GM23338 (cell line): ENCODE data around the gene CNTN1. TPM values are rescaled to one million over a fixed set of nuclear protein-coding genes. Genes with fewer than 3 reads are reported as not detected.

ENCODE experiments used
- ATAC-seq: fragments of 200-7000 bp; cut with Tn5 transposase; 3 replicates; pipeline ENCODE4 v1.9.1; 2020
- DNase-seq: peaks from one replicate; pipeline ENCODE4 v3.0.0-alpha.2; 2015; ENCODE audit warnings: low spot score
- H2AFZ ChIP-seq: fragments of 200-600 bp; sonication (generic); 2 replicates; pipeline ENCODE4 v1.8.0; 2016; ENCODE audit warnings: antibody characterized with exemption, mild to moderate bottlenecking, moderate library complexity
- H3F3A ChIP-seq: fragments of 200-600 bp; sonication (generic); replicated peaks from 2 replicates; pipeline ENCODE4 v1.8.0; 2017; ENCODE audit warnings: antibody characterized with exemption, mixed run types, low read depth
- H3K27ac ChIP-seq: fragments of 200-600 bp; sonication (generic); 2 replicates; pipeline ENCODE4 v1.6.1; 2016; ENCODE audit warnings: low read depth
- H3K27me3 ChIP-seq: fragments of 200-600 bp; sonication (generic); 2 replicates; pipeline ENCODE4 v1.8.0; 2016; ENCODE audit warnings: mild to moderate bottlenecking, mixed run types, moderate library complexity; ENCODE audit not compliant: insufficient read depth
- H3K36me3 ChIP-seq: fragments of 200-600 bp; sonication (generic); 2 replicates; pipeline ENCODE4 v1.8.0; 2016; ENCODE audit warnings: mild to moderate bottlenecking; ENCODE audit not compliant: insufficient read depth
- H3K4me1 ChIP-seq: fragments of 200-600 bp; sonication (generic); 2 replicates; pipeline ENCODE4 v1.8.0; 2016; ENCODE audit warnings: mild to moderate bottlenecking, moderate library complexity; ENCODE audit not compliant: insufficient read depth
- H3K4me2 ChIP-seq: fragments of 200-600 bp; sonication (generic); 2 replicates; pipeline ENCODE4 v1.7.1; 2017; ENCODE audit warnings: mixed run types
- H3K4me3 ChIP-seq: fragments of 200-600 bp; sonication (generic); 2 replicates; pipeline ENCODE4 v1.6.1; 2016; ENCODE audit warnings: mixed run types
- H3K79me2 ChIP-seq: fragments of 200-600 bp; sonication (generic); replicated peaks from 2 replicates; pipeline ENCODE4 v1.8.0; 2017; ENCODE audit warnings: mild to moderate bottlenecking; ENCODE audit not compliant: insufficient read depth
- H3K9me2 ChIP-seq: fragments of 200-600 bp; sonication (generic); 2 replicates; pipeline ENCODE4 v1.8.0; 2017; ENCODE audit not compliant: insufficient read depth
- H4K20me1 ChIP-seq: fragments of 200-600 bp; sonication (generic); replicated peaks from 2 replicates; pipeline ENCODE4 v1.8.0; 2017; ENCODE audit warnings: mild to moderate bottlenecking; ENCODE audit not compliant: insufficient read depth
- H3K27ac Mint-ChIP-seq: 2 replicates; pipeline ENCODE4 v1.8.0; 2020; ENCODE audit warnings: inconsistent platforms, mild to moderate bottlenecking, moderate library complexity, mixed read lengths
- H3K27me3 Mint-ChIP-seq: 3 replicates; pipeline ENCODE4 v1.8.0; 2022; ENCODE audit warnings: low read depth, mild to moderate bottlenecking, moderate library complexity, mixed read lengths, inconsistent platforms; ENCODE audit not compliant: insufficient read depth, poor library complexity
- H3K36me3 Mint-ChIP-seq: 3 replicates; pipeline ENCODE4 v1.8.0; 2021; ENCODE audit warnings: low read depth, mild to moderate bottlenecking, inconsistent platforms, moderate library complexity, mixed read lengths
- H3K4me1 Mint-ChIP-seq: 3 replicates; pipeline ENCODE4 v1.8.0; 2020; ENCODE audit warnings: mild to moderate bottlenecking, inconsistent platforms, mixed read lengths
- H3K4me3 Mint-ChIP-seq: 3 replicates; pipeline ENCODE4 v1.8.0; 2021; ENCODE audit warnings: moderate library complexity, mild to moderate bottlenecking, inconsistent platforms, mixed read lengths
- H3K9me3 Mint-ChIP-seq: 3 replicates; pipeline ENCODE4 v1.8.0; 2020; ENCODE audit warnings: moderate library complexity, mild to moderate bottlenecking, inconsistent platforms, mixed read lengths
- CREB1 ChIP-seq: fragments of 250-450 bp; sonication (Bioruptor Pico); IDR thresholded peaks from 2 replicates; pipeline ENCODE4 v1.5.0; 2020; ENCODE audit warnings: low read depth, mild to moderate bottlenecking, moderate library complexity
- CTCF ChIP-seq, 2 experiments: fragments of 200-600 bp in 1 of 2; sonication (generic) in 1 of 2; conservative IDR thresholded peaks; 2 replicates each; pipeline versions ENCODE4 v1.5.1 to v1.6.1; 2016 to 2017; ENCODE audit warnings: antibody characterized with exemption in 2 of 2, low read depth in 2 of 2, mild to moderate bottlenecking in 2 of 2, moderate library complexity in 1 of 2
- ETS1 ChIP-seq: IDR thresholded peaks from 2 replicates; pipeline ENCODE4 v1.6.1; 2016; ENCODE audit warnings: antibody characterized with exemption
- EZH2 ChIP-seq: fragments of 200-600 bp; sonication (generic); IDR thresholded peaks from one replicate; pipeline ENCODE4 v1.8.0; 2017; ENCODE audit warnings: antibody characterized with exemption, mild to moderate bottlenecking, low read depth; ENCODE audit not compliant: unreplicated experiment
- EZH2phosphoT487 ChIP-seq: fragments of 200-600 bp; sonication (generic); IDR thresholded peaks from one replicate; pipeline ENCODE4 v1.8.1; 2018; ENCODE audit warnings: antibody characterized with exemption; ENCODE audit not compliant: unreplicated experiment
- JUNB ChIP-seq: IDR thresholded peaks from one replicate; pipeline ENCODE4 v1.6.1; 2016; ENCODE audit warnings: antibody characterized with exemption; ENCODE audit not compliant: unreplicated experiment
- NANOG ChIP-seq: IDR thresholded peaks from 2 replicates; pipeline ENCODE4 v1.6.1; 2016; ENCODE audit warnings: antibody characterized with exemption, borderline replicate concordance
- POLR2AphosphoS5 ChIP-seq: IDR thresholded peaks from 2 replicates; pipeline ENCODE4 v1.6.1; 2016; ENCODE audit warnings: antibody characterized with exemption, low read depth
- REST ChIP-seq: IDR thresholded peaks from one replicate; pipeline ENCODE4 v1.6.1; 2018; ENCODE audit warnings: antibody characterized with exemption; ENCODE audit not compliant: unreplicated experiment
- STAT1 ChIP-seq: IDR thresholded peaks from one replicate; pipeline ENCODE4 v1.6.1; 2016; ENCODE audit warnings: antibody characterized with exemption; ENCODE audit not compliant: unreplicated experiment
- ZNF114 ChIP-seq: fragments of 250-450 bp; sonication (Bioruptor Pico); IDR thresholded peaks from 2 replicates; pipeline ENCODE4 v1.5.0; 2020; ENCODE audit warnings: mild to moderate bottlenecking, moderate library complexity
- ZNF331 ChIP-seq: fragments of 250-450 bp; sonication (Bioruptor Pico); IDR thresholded peaks from 2 replicates; pipeline ENCODE4 v1.5.0; 2020; ENCODE audit warnings: low read depth, mild to moderate bottlenecking, moderate library complexity
- ZNF462 ChIP-seq: fragments of 250-450 bp; sonication (Bioruptor Pico); IDR thresholded peaks from 2 replicates; pipeline ENCODE4 v1.5.0; 2020; ENCODE audit warnings: mild to moderate bottlenecking, moderate library complexity
- polyA plus RNA-seq: library from polyadenylated mRNA; unstranded; fragments of >200 nt; fragmentation: Nextera tagmentation; extraction: Ambion mirVana; gene quantifications from 2 replicates; pipeline ENCODE4 v1.2.1, GENCODE V29; 2016
- total RNA-seq: library from RNA; depleted of rRNA; stranded (reverse); fragments of >200 nt; shearing (Covaris generic); gene quantifications from 2 replicates; pipeline ENCODE4 v1.2.3, GENCODE V29; 2014

CNTN1 gene
- total and polyA plus RNA-seq, 2 experiments from 2014 or later: 5.0 to 27.0 TPM

GRCh38 chr12:41121374-41121773 is 429.1 kb downstream of the CNTN1 start:
- H3K9me3 Mint-ChIP-seq: no peaks in the 10 kb centered on the region; the same call in 1 of the 3 replicates
- H3K27ac Mint-ChIP-seq: no peak overlapping the region; the same call in 1 of the 2 replicates
- H3K4me2 ChIP-seq: no peak overlapping the region
- H3K4me3 Mint-ChIP-seq: no peak overlapping the region
- ATAC-seq: no peak
- no peaks in the 10 kb centered on the region; the same call in 1 of the 2 replicates for H3K9me2 ChIP-seq
- no peaks in the 10 kb centered on the region for H4K20me1 ChIP-seq
- no peaks in the 10 kb centered on the region for H3K36me3 Mint-ChIP-seq
- no peaks in the 10 kb centered on the region for H3K27me3 Mint-ChIP-seq
- no peaks in the 10 kb centered on the region for H3K79me2 ChIP-seq
- no peaks in the 10 kb centered on the region for H3F3A ChIP-seq
- H3K27me3 ChIP-seq: no peaks in the 10 kb centered on the region
- H3K27ac ChIP-seq: no peak overlapping the region
- no peaks in the 10 kb centered on the region for H3K4me1 ChIP-seq
- DNase-seq: no peak
- no peak overlapping the region for H3K4me3 ChIP-seq
- no peaks in the 10 kb centered on the region for H3K4me1 Mint-ChIP-seq
- TF ChIP-seq JUNB (no peak), ZNF331 (CRISPR knock-in tag) (no peak), CREB1 (CRISPR knock-in tag) (no peak), ZNF114 (CRISPR knock-in tag) (no peak), ZNF462 (no peak), POLR2AphosphoS5 (no peak), STAT1 (no peak), ETS1 (no peak), NANOG (no peak), EZH2 (no peak), REST (no peak), CTCF (conservative IDR thresholded peaks at IDR 0.05; ENCODE audit: low read depth in 2 of 2) (no peak), EZH2phosphoT487 (no peak)
- no peaks in the 10 kb centered on the region for H3K36me3 ChIP-seq
- peak overlapping the region; percentile 3; the same call in 1 of the 2 replicates for H2AFZ ChIP-seq
